GM19455 (cell line): ENCODE measurements around the gene CTRB2.
A peak's percentile ranks its signal among the peaks of the same experiment; 100 is the strongest.
"Not testable (repeated sequence)": the region's sequence is repeated elsewhere in the genome, so short reads cannot be mapped to it uniquely, and the experiment has no call there.

Experiments used
- ATAC-seq: cut with Tn5 transposase; IDR thresholded peaks from one replicate; pipeline ENCODE4 v1.9.1; 2021; ENCODE audit not compliant: unreplicated experiment

Gene CTRB2

DNA sequence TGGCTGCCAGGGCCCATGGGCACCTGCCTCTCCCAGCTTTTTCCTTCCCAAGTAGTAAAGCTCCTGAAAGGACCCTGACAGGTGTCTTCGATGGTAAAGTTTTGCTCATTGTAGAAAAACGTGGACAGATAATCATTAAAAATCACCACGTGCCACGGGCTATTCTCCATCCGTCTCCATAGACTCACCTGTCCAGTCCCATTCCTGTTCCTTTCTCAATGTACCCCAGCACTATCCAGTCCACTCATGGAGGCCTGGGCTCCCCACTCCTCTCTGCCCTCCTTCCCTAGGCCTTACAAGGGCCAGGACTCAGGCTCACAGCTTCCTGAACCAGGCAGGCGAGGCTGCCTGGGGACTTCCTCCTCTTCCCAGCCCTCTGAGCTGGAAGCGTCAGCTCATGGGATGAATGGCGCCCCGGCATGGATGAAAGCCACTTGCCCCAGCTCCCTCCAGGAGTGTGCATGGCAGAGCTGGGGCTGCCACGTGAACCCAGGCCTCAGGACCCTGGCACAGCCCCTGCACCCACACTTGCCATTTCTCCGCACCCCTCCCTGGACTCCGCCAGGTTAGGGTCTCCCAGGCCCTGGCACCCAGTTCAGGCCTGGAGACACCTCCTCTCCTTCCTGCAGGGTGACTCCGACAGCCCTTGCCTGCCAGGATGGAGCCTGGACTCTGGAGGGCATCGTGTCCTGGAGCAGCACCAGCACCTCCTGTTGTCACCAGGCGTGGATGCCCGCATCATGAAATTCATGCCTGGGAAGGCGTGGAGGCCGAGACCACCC lies 20.6 kb upstream of the CTRB2 start:
- no peak for ATAC-seq

DNA sequence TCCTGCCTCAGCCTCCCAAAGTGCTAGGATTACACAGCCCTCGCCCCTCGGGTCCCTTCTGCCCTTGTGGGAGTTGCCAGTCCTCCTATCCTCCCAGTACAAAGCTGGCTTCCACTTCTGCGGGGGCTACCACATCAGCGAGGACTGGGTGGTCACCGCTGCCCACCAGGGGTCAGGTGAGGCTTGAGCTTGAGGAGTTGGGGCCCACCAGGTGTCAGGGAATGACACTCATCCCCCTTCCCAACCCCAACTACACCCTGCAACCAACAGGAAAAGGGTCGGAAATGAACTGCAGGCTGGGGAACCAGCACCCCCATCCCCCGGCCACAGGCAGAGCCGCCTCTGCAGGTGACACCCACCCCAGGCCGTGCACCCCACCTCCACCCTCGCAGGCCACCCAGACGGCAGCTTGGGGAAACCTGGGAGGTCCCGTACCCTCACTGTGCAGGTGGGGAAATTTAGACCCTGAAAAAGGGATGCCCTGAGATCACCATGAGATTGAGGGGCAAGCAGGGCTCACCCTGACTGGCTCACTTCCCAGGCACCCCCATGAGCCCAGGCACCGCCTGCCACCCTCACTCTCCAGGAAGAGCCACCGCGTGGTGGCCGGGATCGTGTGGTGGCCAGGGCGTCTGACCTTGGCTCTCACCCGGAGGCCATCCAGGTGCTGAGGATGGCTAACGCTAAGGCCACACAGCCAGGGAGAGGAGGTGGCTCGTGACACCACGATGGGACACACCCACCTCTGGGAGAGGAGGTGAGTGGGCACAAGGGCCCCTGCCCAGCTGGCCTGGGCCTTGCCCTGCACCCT lies 19.8 kb upstream of the CTRB2 start:
- no peak for ATAC-seq

GRCh38 chr16:75225678-75226515 lies 18.9 kb upstream of the CTRB2 start:
- ATAC-seq, result no peak

GRCh38 chr16:75225092-75225491 lies 18.1 kb upstream of the CTRB2 start:
- ATAC-seq, result no peak

DNA sequence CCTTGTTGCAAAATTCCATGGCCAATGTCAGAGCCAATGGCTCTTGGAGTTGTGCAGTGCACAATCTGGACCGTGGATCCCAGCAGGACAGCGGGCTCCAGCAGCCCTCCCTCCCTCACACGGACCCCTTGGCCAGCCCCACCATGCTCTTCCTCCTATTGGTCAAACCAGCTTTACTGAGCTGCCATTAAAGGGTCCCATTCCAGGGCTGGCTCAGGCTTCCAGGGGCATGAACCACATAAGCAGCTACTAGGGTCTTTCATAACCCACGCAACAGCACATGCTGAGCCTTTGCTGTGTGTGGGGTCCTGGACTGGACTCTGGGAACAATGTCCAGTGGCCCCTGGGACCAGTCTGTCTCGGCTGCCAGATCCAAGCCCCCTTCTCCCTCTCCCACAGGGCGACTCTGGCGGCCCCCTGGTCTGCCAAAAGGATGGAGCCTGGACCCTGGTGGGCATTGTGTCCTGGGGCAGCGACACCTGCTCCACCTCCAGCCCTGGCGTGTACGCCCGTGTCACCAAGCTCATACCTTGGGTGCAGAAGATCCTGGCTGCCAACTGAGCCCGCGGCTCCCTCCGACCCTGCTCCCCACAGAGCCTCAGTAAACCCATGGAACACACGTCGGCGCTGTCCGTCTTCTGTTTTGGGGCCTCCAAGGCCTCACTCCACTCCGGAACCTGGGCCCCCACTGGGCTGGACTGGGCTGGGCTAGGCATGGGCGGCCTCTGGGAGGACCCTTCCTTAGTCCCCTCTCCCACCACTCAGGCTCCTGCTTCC lies 17.5 kb upstream of the CTRB2 start:
- no peak for ATAC-seq

DNA sequence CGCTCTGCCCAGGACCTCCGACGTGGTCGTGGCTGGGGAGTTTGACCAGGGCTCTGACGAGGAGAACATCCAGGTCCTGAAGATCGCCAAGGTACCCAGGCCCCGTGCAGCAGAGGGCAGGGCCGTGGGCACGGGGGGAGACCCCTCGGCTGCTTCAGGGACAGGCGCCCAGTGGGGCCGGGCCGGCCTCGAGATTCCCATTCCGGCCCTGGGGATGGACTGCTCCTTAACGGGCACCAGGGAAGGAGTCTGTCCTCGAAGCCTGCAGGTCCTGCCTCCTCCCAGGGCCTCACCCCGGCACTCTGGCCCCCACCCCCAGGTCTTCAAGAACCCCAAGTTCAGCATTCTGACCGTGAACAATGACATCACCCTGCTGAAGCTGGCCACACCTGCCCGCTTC lies 16.2 kb upstream of the CTRB2 start:
- not testable (repeated sequence) for ATAC-seq

DNA sequence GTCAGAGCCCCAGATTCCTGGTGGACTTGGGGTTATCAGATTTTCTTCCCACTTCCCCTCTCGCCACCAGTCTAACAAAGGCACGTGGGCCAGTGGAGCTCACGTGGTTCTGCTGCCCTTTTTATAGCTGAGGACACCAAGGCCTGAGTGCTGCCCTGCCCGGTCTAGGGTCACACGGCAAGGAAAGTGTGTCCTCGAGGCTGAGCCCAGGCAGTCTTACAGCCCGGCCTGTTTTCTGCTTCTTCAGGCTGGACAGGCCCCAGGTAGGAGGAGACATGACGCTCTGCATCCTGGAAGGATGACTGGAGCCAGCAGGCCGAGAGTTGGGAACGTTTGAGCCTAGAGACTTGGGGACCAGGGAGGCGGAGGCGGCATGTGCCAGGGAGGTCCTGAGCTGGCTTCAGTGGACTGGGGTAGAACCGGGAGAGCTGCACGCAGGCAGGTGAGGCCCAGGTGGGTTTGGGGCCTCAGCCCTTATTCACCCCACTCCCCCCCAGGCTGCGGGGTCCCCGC lies 15.4 kb upstream of the CTRB2 start:
- no peak for ATAC-seq

- ATAC-seq, result peak; percentile 64
These were observed 12.9 kb upstream of the CTRB2 start for GRCh38 chr16:75219838-75220237.

- no peak for ATAC-seq
These were observed 12.1 kb upstream of the CTRB2 start for GRCh38 chr16:75219088-75219487.

DNA sequence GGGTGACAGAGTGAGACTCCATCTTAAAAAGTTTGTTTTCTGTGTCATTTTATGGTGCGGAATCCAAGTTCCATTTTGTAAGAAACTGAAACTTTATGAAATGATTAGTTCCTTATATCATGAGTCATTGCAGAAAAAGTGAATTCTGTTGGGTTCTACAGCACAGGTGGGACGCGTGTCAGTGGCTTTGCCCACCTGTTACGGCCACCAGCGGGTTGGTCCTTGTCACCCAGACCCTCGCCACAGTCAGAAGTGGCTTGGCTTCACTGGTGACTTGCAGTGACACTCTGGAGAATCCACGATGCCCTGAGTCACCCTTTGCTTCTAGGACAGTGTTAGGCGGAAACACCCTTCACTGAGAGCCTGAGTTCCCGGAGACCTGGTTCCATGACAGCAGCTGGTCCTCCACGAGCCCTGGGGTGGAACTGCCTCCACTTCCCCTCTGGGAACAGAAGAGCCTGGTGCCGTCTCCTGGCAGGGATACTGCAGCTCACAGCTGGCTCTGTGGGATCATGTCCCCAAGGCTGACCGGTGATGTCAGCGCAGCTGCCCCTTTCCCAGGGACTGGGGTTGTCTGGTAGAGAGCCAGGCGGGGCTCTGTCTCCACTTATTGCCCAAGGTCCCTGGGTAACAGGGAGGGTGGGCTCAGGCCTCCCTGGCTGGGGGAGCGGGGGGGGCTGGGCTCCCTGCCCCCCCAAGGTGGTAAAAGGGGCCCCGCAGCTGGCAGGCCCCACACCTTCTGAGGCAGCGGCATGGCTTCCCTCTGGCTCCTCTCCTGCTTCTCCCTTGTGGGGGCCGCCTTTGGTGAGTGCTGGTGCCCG lies 11.5 kb upstream of the CTRB2 start, which contains the start of gene CTRB1:
Gene CTRB1 (plus strand): TSS at position 733 of the 821 bp plus-strand sequence. CDS start 20 bp downstream, at position 753.
- ATAC-seq, result peak; percentile 56

DNA sequence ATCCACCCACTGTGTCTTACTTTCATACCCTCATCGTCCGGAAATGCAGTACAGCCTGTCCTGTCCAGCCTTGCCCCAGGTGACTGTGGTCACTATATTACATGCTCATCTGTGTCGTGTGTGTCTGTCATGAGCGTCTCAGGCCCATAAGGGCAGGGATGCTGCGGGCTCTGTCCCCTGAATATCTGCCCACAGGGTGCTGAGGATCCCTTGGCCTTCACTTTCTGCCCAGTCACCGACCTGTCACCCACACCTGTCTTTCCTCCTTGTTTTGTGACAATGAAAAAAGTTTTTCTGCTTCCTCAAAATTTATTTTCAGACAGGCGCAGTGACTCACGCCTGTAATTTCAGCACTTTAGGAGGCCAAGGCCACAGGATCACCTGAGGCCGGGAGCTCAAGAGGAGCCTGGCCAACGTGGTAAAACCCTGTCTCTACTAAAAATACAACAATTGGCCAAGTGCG lies 10.5 kb upstream of the CTRB2 start:
- ATAC-seq, result no peak

- ATAC-seq, result no peak
These were observed 9.6 kb upstream of the CTRB2 start for GRCh38 chr16:75216576-75216975.

- no peak for ATAC-seq
These were observed 9.2 kb upstream of the CTRB2 start for GRCh38 chr16:75216127-75216526.

GRCh38 chr16:75211286-75211685 lies 4.3 kb upstream of the CTRB2 start:
- not testable (repeated sequence) for ATAC-seq

- ATAC-seq, result no peak
These were observed 3.0 kb upstream of the CTRB2 start for GRCh38 chr16:75209944-75210343.

- not testable (repeated sequence) for ATAC-seq
These were observed 2.6 kb upstream of the CTRB2 start for GRCh38 chr16:75209514-75209913.

DNA sequence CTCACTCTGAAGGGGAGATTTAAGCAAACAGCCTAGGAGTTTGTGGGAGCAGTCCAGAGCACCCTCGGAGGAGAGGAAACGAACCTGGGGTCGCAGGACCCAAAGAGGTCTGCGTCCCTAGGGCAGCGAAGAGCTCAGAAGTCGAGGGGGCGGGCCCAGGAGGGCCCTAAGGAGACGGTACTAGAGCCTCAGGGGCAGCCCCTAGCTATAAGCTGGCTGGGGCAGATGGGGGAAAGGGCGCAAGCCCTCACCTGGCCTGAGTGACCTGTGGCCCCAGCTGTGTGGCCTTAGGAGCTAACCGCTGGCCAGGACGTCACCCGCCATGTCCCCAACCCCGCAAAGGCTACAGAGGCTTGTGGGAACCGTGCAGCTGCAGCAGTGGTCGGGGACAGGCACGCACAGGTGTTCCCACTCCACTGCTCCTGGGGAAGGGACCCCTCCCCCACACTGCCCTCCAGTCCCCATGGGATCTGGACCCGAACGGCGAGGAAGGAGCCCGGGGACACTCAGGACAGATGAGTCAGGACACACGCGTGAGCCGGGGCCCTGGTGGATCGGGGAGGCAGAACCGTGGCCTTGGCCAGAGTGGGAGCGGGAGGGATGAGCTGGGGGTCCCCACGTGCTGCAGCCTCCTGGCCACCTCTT lies 2.0 kb upstream of the CTRB2 start:
- no peak for ATAC-seq

- ATAC-seq, result no peak
These were observed 1.4 kb upstream of the CTRB2 start for GRCh38 chr16:75208242-75208825.
